Measurements from ENCODE around the gene OXSR1.
A peak's percentile ranks its signal among the peaks of the same experiment; 100 is the strongest.

The OXSR1 gene

GRCh38 chr3:38136777-38137614 is 28.3 kb upstream of the OXSR1 start, which contains the start of gene ACAA1:
Gene ACAA1, minus strand, starts transcription at chr3:38137127. Its CDS starts 92 bp downstream, at chr3:38137035.
- DNase-seq (ENCODE audit: extremely low read depth, low read depth), result peak; percentile 97
- TF ChIP-seq, protein P1, sequence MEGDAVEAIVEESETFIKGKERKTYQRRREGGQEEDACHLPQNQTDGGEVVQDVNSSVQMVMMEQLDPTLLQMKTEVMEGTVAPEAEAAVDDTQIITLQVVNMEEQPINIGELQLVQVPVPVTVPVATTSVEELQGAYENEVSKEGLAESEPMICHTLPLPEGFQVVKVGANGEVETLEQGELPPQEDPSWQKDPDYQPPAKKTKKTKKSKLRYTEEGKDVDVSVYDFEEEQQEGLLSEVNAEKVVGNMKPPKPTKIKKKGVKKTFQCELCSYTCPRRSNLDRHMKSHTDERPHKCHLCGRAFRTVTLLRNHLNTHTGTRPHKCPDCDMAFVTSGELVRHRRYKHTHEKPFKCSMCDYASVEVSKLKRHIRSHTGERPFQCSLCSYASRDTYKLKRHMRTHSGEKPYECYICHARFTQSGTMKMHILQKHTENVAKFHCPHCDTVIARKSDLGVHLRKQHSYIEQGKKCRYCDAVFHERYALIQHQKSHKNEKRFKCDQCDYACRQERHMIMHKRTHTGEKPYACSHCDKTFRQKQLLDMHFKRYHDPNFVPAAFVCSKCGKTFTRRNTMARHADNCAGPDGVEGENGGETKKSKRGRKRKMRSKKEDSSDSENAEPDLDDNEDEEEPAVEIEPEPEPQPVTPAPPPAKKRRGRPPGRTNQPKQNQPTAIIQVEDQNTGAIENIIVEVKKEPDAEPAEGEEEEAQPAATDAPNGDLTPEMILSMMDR (IDR thresholded peaks at IDR 0.05; ENCODE audit: low read depth, low read length), result no peak

GRCh38 chr3:38137615-38138348 is 27.6 kb upstream of the OXSR1 start:
- TF ChIP-seq, protein P1 (IDR thresholded peaks at IDR 0.05; ENCODE audit: low read depth, low read length), result no peak; the same call in none of the 2 replicates
- DNase-seq (ENCODE audit: extremely low read depth, low read depth), result no peak

DNA sequence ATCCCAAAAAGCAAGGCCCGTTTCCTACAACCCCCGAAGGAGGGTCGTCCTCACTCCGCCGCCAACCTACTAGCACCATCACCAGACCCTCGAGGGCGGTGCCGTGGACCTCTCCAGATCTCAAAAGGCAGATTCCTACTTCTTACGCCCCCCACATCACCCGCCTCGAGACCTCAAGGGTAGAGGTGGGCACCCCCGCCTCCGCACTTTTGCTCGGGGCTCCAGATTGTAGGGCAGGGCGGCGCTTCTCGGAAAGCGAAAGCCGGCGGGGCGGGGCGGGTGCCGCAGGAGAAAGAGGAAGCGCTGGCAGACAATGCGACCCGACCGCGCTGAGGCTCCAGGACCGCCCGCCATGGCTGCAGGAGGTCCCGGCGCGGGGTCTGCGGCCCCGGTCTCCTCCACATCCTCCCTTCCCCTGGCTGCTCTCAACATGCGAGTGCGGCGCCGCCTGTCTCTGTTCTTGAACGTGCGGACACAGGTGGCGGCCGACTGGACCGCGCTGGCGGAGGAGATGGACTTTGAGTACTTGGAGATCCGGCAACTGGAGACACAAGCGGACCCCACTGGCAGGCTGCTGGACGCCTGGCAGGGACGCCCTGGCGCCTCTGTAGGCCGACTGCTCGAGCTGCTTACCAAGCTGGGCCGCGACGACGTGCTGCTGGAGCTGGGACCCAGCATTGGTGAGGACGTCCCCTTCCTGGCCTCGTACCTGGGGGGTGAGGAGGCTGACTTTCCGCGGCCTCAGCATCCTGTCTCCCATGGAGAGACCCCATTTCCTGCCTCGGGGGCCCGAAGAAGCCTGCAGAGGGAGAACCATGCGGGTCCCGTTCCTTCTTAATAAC is 26.8 kb upstream of the OXSR1 start, which contains the start of gene MYD88:
MYD88 (plus strand) TSS at position 313 of the 842 bp plus-strand sequence; CDS start at position 353, 40 bp downstream.
- no peak for DNase-seq (ENCODE audit: extremely low read depth, low read depth)

GRCh38 chr3:38139191-38139590 is 26.1 kb upstream of the OXSR1 start:
- TF ChIP-seq, protein P1 (IDR thresholded peaks at IDR 0.05; ENCODE audit: low read depth, low read length), result no peak
- DNase-seq (ENCODE audit: extremely low read depth, low read depth), result no peak

More for the DNA sequence above, 26.8 kb upstream of the OXSR1 start, which contains the start of gene MYD88:
- TF ChIP-seq, protein P1 (IDR thresholded peaks at IDR 0.05; ENCODE audit: low read depth, low read length), result no peak; the same call in 1 of the 2 replicates

DNA sequence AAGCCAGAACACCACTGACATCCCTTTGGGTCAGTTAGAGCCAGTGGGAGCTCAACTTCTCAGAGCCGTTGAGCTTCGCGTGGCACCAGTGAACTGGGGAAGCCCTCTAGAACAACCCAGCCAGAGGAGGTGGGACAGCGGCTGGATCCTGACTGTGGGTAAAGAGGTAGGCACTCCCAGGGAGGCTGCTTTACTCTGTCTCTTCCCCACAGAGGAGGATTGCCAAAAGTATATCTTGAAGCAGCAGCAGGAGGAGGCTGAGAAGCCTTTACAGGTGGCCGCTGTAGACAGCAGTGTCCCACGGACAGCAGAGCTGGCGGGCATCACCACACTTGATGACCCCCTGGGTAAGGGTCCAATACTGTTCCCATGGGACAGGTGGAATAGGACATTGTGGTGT is 25.7 kb upstream of the OXSR1 start:
- TF ChIP-seq, protein P1 (IDR thresholded peaks at IDR 0.05; ENCODE audit: low read depth, low read length), result no peak

DNA sequence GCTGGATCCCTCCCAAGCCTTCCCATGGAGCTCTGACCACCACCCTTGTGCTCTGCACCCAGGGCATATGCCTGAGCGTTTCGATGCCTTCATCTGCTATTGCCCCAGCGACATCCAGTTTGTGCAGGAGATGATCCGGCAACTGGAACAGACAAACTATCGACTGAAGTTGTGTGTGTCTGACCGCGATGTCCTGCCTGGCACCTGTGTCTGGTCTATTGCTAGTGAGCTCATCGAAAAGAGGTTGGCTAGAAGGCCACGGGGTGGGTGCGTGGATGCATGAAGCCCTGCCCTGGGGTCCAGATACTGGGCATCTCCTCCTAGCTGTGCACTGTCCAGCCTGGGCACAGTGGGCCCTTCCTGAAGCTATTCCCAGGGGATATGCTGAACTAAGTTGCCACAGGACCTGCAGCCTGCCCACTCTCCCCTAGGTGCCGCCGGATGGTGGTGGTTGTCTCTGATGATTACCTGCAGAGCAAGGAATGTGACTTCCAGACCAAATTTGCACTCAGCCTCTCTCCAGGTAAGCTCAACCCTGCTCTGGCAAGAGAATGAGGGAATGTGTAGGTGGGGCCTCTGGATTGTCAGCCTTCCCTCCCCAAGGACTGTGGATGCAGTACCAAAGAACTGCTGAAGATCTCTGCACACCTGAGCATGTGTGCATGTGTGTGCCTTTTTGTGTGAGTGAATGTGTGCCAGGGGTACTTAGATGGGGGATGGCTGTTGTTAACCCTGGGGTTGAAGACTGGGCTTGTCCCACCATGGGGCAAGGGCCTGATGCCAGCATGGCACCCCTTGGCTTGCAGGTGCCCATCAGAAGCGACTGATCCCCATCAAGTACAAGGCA is 24.8 kb upstream of the OXSR1 start:
- no peak for DNase-seq (ENCODE audit: extremely low read depth, low read depth)
- TF ChIP-seq, protein P1 (IDR thresholded peaks at IDR 0.05; ENCODE audit: low read depth, low read length), result no peak

More for the DNA sequence above, 25.7 kb upstream of the OXSR1 start:
- no peak for DNase-seq (ENCODE audit: extremely low read depth, low read depth)

Measured in AG09319 (cell line).